ENCODE measurements around the gene FAM89B.

The FAM89B gene

GRCh38 chr11:65578134-65578533 lies 5.8 kb downstream of the FAM89B start:
- Mint-ChIP-seq H3K9me3 (no peaks in the 10 kb centered on the region), H3K4me1 (peaks cover 34% of the 10 kb centered on the region), H3K36me3 (peaks cover 34% of the 10 kb centered on the region), H3K27ac (peak overlapping the region; percentile 92), H3K4me3 (peak overlapping the region; percentile 87), H3K27me3 (no peaks in the 10 kb centered on the region)
- no peak for ATAC-seq (ENCODE audit: low read depth)
- DNase-seq (ENCODE audit: low spot score in 2 of 2) = no peak

GRCh38 chr11:65578667-65579066 lies 6.3 kb downstream of the FAM89B start:
- Mint-ChIP-seq H3K27me3 (no peaks in the 10 kb centered on the region), H3K4me1 (peaks cover 31% of the 10 kb centered on the region), H3K27ac (peak overlapping the region; percentile 92), H3K4me3 (peak overlapping the region; percentile 87), H3K9me3 (no peaks in the 10 kb centered on the region), H3K36me3 (peaks cover 34% of the 10 kb centered on the region)
- no peak for DNase-seq (ENCODE audit: low spot score in 2 of 2)
- ATAC-seq (ENCODE audit: low read depth) = no peak

GRCh38 chr11:65579291-65579690 lies 7.0 kb downstream of the FAM89B start:
- DNase-seq (ENCODE audit: low spot score in 2 of 2) (no peak), ATAC-seq (ENCODE audit: low read depth) (no peak)
- peak overlapping the region; percentile 92 for H3K27ac Mint-ChIP-seq
- H3K27me3 Mint-ChIP-seq = no peaks in the 10 kb centered on the region
- peaks cover 30% of the 10 kb centered on the region for H3K4me1 Mint-ChIP-seq
- no peak overlapping the region for H3K4me3 Mint-ChIP-seq
- H3K9me3 Mint-ChIP-seq = no peaks in the 10 kb centered on the region
- H3K36me3 Mint-ChIP-seq = peaks cover 37% of the 10 kb centered on the region

- DNase-seq (ENCODE audit: low spot score in 2 of 2) (no peak), ATAC-seq (ENCODE audit: low read depth) (no peak)
- H3K27ac Mint-ChIP-seq = peak overlapping the region; percentile 51
- no peaks in the 10 kb centered on the region for H3K9me3 Mint-ChIP-seq
- no peak overlapping the region for H3K4me3 Mint-ChIP-seq
- H3K27me3 Mint-ChIP-seq = no peaks in the 10 kb centered on the region
- peaks cover 40% of the 10 kb centered on the region for H3K36me3 Mint-ChIP-seq
- H3K4me1 Mint-ChIP-seq = peaks cover 26% of the 10 kb centered on the region
Observed at GRCh38 chr11:65580031-65580692, 7.8 kb downstream of the FAM89B start.

- no peak for DNase-seq (ENCODE audit: low spot score in 2 of 2)
- Mint-ChIP-seq H3K36me3 (peaks cover 40% of the 10 kb centered on the region), H3K27ac (no peak overlapping the region), H3K9me3 (no peaks in the 10 kb centered on the region), H3K4me1 (peaks cover 22% of the 10 kb centered on the region), H3K4me3 (no peak overlapping the region), H3K27me3 (no peaks in the 10 kb centered on the region)
- no peak for ATAC-seq (ENCODE audit: low read depth)
Observed at GRCh38 chr11:65580756-65581155, 8.4 kb downstream of the FAM89B start.

GRCh38 chr11:65581928-65582327 lies 9.6 kb downstream of the FAM89B start:
- no peak overlapping the region for H3K4me3 Mint-ChIP-seq
- H3K9me3 Mint-ChIP-seq = no peaks in the 10 kb centered on the region
- H3K4me1 Mint-ChIP-seq = peaks cover 24% of the 10 kb centered on the region
- H3K27ac Mint-ChIP-seq = peak overlapping the region; percentile 24
- ATAC-seq (ENCODE audit: low read depth) (no peak), DNase-seq (ENCODE audit: low spot score in 2 of 2) (no peak)
- peaks cover 40% of the 10 kb centered on the region for H3K36me3 Mint-ChIP-seq
- no peaks in the 10 kb centered on the region for H3K27me3 Mint-ChIP-seq

GRCh38 chr11:65583589-65583988 lies 11.3 kb downstream of the FAM89B start:
- H3K36me3 Mint-ChIP-seq = peaks cover 36% of the 10 kb centered on the region
- peaks cover 20% of the 10 kb centered on the region for H3K4me1 Mint-ChIP-seq
- DNase-seq (ENCODE audit: low spot score in 2 of 2) = no peak
- no peak for ATAC-seq (ENCODE audit: low read depth)
- no peak overlapping the region for H3K4me3 Mint-ChIP-seq
- peak overlapping the region; percentile 39 for H3K27ac Mint-ChIP-seq
- H3K27me3 Mint-ChIP-seq = no peaks in the 10 kb centered on the region
- H3K9me3 Mint-ChIP-seq = no peaks in the 10 kb centered on the region

- H3K27ac Mint-ChIP-seq = peak overlapping the region; percentile 39
- ATAC-seq (ENCODE audit: low read depth) (no peak), DNase-seq (ENCODE audit: low spot score in 2 of 2) (no peak)
- H3K27me3 Mint-ChIP-seq = no peaks in the 10 kb centered on the region
- no peaks in the 10 kb centered on the region for H3K9me3 Mint-ChIP-seq
- H3K4me1 Mint-ChIP-seq = peaks cover 22% of the 10 kb centered on the region
- H3K4me3 Mint-ChIP-seq = no peak overlapping the region
- H3K36me3 Mint-ChIP-seq = peaks cover 36% of the 10 kb centered on the region
Observed at GRCh38 chr11:65584106-65584505, 11.8 kb downstream of the FAM89B start.

GRCh38 chr11:65584723-65585171 lies 12.4 kb downstream of the FAM89B start:
- H3K9me3 Mint-ChIP-seq = no peaks in the 10 kb centered on the region
- H3K27ac Mint-ChIP-seq = peak overlapping the region; percentile 39
- no peaks in the 10 kb centered on the region for H3K27me3 Mint-ChIP-seq
- DNase-seq (ENCODE audit: low spot score in 2 of 2) = no peak
- ATAC-seq (ENCODE audit: low read depth) = no peak
- H3K36me3 Mint-ChIP-seq = peaks cover 31% of the 10 kb centered on the region
- no peak overlapping the region for H3K4me3 Mint-ChIP-seq
- peaks cover 25% of the 10 kb centered on the region for H3K4me1 Mint-ChIP-seq

- peak overlapping the region; percentile 96 for H3K27ac Mint-ChIP-seq
Observed at GRCh38 chr11:65585396-65586246, 13.3 kb downstream of the FAM89B start.

GRCh38 chr11:65586247-65586630 lies 13.9 kb downstream of the FAM89B start:
- Mint-ChIP-seq H3K36me3 (peaks cover 25% of the 10 kb centered on the region), H3K9me3 (no peaks in the 10 kb centered on the region), H3K27ac (peak overlapping the region; percentile 96), H3K4me3 (no peak overlapping the region), H3K4me1 (peaks cover 26% of the 10 kb centered on the region), H3K27me3 (no peaks in the 10 kb centered on the region)
- no peak for ATAC-seq (ENCODE audit: low read depth)
- DNase-seq (ENCODE audit: low spot score in 2 of 2) = no peak

More at GRCh38 chr11:65585396-65586246, 13.3 kb downstream of the FAM89B start:
- Mint-ChIP-seq H3K9me3 (no peaks in the 10 kb centered on the region), H3K27me3 (no peaks in the 10 kb centered on the region), H3K36me3 (peaks cover 28% of the 10 kb centered on the region), H3K4me1 (peaks cover 26% of the 10 kb centered on the region), H3K4me3 (no peak overlapping the region)
- ATAC-seq (ENCODE audit: low read depth) (no peak), DNase-seq (ENCODE audit: low spot score in 2 of 2) (no peak)

GRCh38 chr11:65586676-65587075 lies 14.3 kb downstream of the FAM89B start:
- Mint-ChIP-seq H3K27me3 (no peaks in the 10 kb centered on the region), H3K36me3 (peaks cover 23% of the 10 kb centered on the region), H3K9me3 (no peaks in the 10 kb centered on the region), H3K4me3 (no peak overlapping the region), H3K27ac (peak overlapping the region; percentile 96), H3K4me1 (peaks cover 26% of the 10 kb centered on the region)
- no peak for ATAC-seq (ENCODE audit: low read depth)
- no peak for DNase-seq (ENCODE audit: low spot score in 2 of 2)

- H3K27me3 Mint-ChIP-seq = no peaks in the 10 kb centered on the region
- peaks cover 28% of the 10 kb centered on the region for H3K4me1 Mint-ChIP-seq
- peak; percentile 69 to 80 for DNase-seq (ENCODE audit: low spot score in 2 of 2)
- peak overlapping the region; percentile 96 for H3K27ac Mint-ChIP-seq
- ATAC-seq (ENCODE audit: low read depth) = peak; percentile 80
- peak overlapping the region; percentile 79 for H3K4me3 Mint-ChIP-seq
- peaks cover 13% of the 10 kb centered on the region for H3K36me3 Mint-ChIP-seq
- H3K9me3 Mint-ChIP-seq = no peaks in the 10 kb centered on the region
Observed at GRCh38 chr11:65588199-65589054, 16.1 kb downstream of the FAM89B start.
